GM21529 (cell line): ENCODE measurements around the gene RIIAD1.
"Not testable (repeated sequence)": the region's sequence is repeated elsewhere in the genome, so short reads cannot be mapped to it uniquely, and the experiment has no call there.

Experiments used
- ATAC-seq: cut with Tn5 transposase; IDR thresholded peaks from one replicate; pipeline ENCODE4 v1.9.1; 2021; ENCODE audit not compliant: unreplicated experiment

The RIIAD1 gene

DNA sequence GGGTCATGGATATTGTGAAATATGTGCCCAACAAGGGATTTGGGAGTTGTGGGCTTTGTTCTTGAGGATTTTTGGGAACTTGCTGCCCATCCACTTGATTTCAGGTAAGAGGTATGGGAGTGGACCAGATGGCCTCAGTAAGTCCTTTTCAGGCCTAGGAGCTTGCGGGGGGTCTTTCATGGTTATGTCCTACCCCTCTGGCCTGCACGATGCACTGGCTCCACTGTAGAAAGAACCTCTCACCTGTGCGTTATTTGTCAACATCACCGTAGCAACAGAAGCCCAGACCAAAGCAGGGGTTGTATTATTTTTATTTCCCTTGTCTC, 8.6 kb downstream of the RIIAD1 start:
- no peak for ATAC-seq

DNA sequence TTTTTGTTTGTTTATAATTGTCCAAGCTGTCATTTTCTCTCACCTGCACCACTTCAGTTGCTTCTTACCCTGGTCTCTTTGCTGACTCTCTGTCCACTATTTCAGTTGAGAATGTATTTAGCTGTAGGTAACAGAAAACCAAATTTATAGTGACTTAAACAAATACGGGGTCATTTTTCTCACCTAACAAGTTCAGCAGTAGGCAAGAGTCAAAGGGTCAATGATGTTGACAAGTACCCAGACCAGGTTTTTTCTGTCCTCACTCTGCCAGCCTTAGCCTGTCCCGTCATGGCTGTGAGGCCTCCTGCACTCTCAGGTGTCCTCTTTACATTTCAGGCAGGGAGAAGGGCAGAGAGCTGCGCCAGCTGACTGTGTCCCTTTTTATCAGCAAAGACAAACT, 11.8 kb downstream of the RIIAD1 start:
- no peak for ATAC-seq

DNA sequence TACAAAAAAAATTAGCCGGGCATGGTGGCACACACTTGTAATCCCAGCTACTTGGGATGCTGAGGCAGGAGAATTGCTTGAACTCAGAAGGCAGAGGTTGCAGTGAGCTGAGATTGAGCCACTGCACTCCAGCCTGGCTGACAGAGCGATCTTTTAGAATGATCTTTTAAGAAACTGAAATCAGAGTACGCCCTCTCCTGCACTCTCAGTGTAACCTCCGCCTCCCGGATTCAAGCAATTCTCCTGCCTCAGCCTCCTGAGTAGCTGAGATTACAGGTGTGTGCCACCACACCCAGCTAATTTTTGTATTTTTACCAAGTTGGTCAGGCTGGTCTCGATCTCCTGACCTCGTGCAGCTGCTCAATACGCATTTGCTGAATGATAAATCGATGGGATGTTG, 12.7 kb downstream of the RIIAD1 start:
- not testable (repeated sequence) for ATAC-seq

DNA sequence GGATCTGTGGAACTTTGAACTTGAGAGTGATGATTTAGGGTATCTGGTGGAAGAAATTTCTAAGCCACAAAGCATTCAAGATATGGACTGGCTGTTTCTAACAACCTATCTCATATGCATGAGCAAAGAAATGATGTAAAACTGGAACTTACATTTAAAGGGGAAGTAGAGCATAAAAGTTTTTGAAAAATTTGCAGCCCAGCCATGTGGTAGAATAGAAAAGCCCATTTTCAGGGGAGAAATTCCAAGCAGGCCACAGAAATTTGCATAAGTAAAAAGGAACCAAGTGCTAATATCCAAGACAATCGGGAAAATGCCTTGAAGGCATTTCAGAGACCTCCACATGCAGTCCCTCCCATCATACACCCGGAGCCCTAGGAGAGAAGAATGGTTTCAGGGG, 15.7 kb downstream of the RIIAD1 start:
- ATAC-seq, result no peak

DNA sequence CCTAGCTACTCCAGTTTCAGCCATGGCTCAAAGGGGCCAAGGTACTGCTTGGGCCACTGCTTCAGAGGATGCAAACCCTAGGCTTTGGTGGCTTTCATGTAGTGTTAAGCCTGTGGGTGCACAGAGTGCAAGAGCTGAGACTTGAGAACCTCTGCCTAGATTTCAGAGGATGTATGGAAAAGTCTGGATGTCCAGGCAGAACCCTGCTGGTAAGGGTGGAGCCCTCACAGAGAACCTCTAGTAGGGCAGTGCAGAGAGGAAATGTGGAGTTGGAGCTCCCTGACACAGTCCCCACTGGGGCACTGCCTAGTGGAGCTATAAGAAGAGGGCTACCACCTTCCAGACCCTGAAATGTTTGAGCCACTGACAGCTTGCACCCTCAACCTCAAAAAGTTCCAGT, 16.2 kb downstream of the RIIAD1 start:
- no peak for ATAC-seq

DNA sequence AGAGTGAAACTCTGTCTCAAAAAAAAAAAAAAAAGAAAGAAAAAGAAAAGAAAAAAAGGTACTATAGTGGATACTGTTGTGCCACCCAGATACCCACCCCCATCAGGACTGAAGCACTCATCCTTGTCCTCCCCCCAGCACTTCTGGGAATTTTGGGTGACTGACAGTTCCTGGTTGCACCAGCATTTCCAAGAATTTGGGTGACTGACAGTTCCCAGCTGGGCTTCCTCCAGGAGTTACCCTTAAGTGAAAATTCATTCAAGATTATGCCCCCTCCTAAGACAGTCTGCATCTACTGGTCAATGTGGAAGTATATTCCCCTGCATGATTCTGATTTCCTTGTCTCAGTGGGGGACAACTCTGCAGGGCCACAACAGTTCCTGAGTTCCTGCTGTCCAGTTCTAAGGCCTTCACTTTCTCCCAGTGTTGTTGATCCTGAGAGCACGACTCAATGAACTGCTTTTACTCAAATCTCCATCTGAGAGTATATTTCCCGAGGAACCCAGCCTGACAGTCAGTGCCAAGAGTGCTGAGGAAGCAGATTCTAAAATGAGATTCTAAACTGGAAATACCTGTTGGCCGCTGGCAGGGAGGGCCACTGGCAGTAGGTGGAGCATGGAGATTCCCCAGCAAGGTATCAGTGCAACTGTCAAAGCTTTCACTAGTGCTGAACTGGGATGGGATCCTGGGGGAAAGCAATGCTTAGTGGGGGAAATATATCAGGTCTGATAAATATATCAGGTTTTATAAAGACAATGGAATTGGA, 18.5 kb downstream of the RIIAD1 start:
- no peak for ATAC-seq

DNA sequence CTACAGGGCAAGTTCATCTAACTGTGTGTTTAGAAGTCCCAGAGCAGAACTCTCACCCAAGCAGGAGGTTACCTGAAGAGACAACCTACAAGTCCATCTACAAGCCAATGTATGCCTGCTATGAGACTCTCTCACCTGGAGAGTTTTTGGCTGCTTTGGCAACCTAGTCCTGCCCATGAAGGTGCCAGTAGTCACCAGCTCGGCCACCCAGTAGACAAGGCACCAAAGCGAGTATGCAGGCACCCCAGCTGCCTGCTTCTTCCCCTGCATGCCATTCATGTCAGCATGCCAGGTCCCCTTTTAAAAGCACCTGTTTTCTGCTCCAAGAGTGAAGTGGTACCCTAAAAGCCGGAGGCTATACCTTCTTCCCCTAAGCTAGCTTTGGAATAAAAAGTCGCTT, 20.2 kb downstream of the RIIAD1 start:
- no peak for ATAC-seq

DNA sequence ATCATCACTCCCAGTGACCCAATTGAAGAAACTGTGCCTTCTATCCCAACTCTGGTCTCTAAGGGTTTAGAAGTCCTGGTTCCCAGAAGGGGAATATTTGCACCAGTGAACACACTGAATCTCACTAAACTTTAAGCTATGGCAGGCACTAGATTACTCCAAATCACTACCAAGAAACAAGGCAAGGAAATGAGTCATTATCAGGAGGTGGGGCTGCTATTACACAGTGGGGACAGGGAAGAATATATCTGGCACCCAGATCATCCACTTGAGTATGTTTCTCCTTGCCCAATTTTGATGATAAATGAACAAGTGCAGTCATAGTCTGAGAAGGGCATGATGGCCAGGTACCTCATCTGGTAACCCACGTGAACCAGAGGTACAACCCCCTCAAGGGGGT, 35.0 kb downstream of the RIIAD1 start:
- no peak for ATAC-seq

DNA sequence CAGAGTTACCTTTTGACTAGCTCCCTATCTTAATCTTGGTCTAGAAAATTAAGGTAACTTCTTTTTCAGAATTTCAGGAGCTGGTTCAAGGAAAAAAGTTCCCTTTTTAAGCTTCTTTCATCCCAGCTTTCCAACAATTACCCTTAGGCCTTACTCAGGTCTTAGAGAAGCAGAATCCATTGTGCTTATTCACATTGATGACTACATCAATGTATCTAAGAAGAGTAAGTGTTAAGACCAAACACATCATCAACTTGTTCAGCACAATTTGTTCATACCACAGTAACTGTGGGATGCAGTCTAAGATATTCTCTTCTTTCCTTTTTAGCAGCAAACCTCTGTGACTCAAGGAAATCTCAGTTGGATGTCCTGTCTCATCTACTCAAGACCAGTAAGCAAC, 37.9 kb downstream of the RIIAD1 start:
- no peak for ATAC-seq

DNA sequence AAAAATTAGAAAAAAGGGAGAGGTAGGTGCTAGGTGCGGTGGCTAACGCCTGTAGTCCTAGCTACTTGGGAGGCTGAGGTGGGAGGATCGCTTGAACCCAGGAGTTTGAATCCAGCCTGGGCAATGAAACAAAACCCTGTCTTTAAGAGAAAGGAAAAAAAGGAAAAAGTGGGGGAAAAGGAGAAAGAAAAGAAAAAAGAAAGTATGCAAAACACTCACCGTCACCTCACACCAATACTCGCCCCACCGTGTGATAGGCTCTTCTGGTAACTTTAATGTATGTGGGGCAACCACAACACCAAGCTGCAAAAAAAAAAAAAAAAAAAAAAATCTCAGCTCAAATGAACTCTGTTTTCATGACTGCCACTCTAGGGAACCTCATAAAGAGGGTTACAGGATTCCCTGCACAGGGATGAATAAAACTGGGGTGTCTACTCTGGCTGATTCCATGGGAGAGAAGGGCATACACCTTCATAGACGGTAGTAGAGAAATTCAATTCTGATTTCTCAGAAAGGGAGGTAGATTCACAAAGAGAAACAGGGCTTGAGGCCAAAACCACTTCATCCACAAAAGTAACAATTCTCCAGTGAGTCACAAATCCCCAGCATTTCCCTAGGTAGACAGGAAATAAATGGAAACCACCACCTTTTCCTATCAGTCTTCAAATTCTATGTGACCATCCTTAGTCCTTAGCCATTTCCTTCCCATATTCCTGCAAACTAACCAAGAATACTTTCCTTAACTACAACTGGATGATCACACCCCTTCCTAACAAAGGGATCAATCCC, 39.5 kb downstream of the RIIAD1 start:
- no peak for ATAC-seq

DNA sequence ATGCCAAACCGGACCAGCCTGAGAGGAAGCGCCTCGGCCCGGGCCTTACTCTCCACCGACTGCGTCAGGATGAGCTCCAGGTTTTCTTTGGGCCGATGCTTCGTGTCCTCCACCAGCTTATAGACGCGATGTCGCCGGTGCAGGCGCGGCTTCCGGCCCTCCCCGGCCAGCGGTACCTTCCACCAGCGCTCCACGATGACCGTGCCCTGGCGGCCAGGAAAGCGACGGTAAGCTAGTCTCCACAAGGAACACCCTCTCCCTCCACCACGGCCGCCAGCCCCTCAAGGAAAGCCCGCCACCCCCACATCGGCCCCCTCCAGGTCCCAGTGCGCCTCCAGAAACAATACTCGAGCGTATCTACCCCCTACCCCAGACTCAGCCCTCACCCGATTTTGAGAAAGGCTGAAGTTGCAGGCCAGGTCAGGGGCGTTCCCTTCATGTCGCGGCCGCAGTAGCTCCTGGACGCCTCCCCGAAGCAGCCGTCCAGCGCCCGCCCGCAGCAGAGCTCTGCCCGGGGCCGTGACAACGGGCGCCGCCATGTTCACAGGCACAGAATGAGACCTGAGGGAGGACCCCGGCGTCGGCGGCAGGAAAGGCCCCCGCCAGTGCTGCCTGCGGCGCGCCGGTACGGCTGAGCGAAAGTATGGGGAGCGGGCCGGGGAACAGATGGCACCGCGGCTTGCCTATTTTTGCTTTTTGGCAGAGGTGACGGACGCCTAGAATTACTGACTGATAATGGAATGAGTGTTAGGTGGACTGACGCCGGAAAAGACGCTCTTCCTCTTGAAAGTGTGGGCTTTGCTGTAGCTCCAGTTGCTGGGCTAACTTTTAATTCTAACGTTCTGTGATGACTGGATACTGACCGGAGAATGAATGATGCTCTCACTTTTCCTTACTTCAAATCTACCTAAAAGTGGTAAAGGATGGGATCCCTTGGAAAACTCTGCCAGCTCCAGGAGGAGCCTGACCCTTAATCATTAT, 41.9 kb downstream of the RIIAD1 start, which contains the start of gene MRPL9:
TSS of gene MRPL9 (minus strand) at position 556 of the 981 bp plus-strand sequence. CDS start at position 539, 17 bp downstream.
- peak; percentile 95 for ATAC-seq

DNA sequence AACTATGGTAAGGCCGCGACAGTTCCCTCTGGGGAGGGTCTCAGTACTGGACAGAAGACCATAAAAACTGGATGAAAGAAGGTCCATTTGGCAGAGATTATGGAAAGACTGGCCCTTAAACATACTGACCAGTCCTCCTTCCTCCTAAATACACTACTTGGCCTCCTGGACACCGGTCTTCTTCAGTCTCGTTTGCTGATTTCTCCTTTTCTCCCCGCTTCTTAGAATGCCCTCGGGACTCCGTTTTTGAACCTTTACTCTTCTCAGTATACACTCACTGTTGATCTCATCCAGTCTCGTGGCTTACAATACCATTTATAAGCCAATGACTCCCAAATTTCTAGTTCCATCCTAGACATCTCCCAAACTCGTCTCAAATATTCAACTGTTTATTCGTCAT, 42.7 kb downstream of the RIIAD1 start:
- ATAC-seq, result no peak

DNA sequence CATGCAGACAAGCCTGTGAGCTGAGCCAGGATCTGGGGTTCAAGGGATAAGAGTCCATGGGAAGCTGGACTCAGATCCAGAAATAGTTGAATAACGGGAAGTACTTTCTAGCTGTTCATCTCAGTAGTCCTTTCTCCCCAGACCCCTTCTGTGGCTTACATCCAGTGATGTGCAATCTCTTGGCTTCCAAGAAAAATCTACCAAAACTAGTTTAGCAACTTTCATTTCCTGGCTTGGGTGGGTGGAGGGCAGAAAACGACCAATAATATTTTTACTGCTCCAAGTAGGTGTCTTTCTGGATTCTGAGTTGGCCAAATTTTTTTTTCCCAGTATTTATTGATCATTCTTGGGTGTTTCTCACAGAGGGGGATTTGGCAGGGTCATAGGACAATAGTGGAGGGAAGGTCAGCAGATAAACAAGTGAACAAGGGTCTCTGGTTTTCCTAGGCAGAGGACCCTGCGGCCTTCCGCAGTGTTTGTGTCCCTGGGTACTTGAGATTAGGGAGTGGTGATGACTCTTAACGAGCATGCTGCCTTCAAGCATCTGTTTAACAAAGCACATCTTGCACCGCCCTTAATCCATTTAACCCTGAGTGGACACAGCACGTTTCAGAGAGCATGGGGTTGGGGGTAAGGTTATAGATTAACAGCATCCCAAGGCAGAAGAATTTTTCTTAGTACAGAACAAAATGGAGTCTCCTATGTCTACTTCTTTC, 47.2 kb downstream of the RIIAD1 start:
- not testable (repeated sequence) for ATAC-seq

DNA sequence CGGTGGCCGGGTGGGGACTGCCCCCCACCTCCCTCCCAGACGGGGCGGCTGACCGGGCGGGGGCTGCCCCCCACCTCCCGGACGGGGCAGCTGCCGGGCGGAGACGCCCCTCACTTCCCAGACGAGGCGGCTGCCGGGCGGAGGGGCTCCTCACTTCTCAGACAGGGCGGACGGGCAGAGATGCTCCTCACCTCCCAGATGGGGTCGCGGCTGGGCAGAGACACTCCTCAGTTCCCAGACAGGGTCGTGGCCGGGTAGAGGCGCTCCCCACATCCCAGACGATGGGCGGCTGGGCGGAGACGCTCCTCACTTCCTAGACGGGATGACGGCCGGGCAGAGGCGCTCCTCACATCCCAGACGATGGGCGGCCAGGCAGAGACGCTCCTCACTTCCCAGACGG, 47.9 kb downstream of the RIIAD1 start:
- ATAC-seq, result not testable (repeated sequence)

DNA sequence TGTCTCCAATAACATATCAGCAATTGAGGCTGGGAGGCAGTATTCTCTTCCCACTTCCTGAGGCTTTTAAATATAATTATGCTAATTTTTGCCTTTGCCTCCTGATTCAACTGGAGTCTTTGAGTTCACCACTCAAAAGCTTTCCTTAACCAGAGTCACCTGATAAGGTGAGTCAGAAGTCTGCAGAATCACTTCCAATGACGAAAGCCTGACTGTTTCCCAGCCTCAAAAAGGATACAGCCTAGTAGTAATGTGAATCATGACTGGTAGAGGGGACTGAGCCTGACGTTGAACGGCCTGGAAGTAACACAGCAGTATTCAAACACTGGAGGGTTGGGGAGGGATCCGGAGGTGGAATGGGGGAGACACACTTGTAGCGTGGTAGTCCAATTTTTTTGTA, 52.4 kb downstream of the RIIAD1 start:
- no peak for ATAC-seq

DNA sequence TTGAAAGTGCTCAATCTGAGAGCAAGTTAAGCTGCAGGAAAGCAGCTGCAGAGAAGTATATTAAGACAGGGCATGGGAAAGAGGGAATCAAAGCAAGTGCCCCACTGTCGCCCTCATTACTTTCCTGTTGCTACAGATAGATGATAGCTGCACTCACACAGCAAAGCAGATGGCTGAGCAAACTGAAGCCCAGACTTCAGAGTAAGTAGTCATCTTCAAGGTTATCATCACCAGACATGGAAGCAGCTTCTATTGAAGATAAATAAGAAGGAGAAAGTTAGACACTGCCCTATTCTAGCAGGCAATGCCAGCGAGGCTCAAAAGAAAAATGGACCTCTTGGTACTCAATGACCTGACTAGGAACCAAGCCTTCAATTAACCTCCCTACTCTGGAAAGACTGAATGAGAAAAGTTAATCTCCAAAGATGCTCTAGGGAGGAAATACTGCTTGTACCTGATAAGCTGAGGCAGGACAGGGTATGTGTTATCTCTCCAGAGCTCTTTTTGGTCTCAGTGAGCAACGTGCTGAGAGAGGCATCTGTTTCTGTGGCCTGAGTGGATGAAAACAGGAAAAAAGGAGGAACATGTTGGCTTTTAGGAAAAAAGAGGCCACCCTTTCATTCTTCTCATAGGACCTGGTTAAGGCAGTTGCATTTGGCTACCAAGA, 53.1 kb downstream of the RIIAD1 start:
- no peak for ATAC-seq

DNA sequence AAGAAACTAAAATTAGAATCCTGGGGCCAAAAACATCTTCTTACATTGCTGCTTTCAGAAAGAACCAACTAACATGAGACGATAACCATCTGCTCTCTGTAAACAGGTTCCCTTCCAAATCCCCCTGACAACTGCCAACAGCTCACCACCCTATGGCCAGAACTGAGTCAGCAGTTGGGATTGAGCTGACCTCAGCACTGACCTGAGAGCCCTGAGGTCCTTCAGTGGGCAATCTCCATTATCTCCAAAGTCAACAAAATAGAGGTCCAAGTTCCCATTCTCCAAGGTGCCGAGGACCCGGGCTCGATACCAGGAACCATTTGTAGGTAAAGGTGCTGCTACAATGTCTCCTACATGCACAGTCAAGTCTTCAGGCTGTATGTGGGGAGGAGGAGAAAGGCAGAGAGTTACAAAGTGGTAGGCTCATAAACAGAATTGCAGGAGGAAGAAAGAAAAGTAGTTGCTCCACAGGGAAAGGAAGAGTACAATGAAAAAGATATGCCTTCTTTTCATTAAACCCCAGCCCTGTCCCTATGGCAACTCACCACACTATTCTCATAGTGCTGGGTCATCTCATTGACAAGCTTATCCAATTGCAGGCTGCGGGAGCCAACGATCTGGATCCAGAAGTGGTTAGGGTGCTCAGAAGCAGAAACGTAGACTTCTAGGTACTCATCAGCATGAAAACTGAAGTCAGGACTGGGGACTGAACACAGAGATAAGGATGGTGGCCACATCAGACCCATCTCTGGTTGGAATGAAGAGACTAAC, 54.8 kb downstream of the RIIAD1 start:
- ATAC-seq, result no peak

DNA sequence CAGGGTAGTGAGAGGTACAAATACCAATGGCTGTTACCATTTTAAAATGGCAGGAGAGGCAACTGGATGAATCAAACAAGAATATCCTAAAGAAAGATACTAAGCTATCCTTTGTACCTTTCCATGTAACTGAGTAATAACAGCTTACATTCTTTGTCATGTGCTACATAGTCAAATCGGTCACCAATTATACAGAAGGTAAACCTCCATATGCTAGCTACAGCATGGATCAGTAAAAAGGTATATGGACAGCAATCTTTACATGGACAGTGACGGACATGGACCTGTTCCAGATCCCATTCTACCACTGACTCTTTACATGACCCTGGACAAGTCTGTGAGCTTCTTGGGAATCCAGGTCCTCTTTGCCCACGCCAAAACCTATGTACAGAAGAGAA, 55.3 kb downstream of the RIIAD1 start:
- no peak for ATAC-seq

DNA sequence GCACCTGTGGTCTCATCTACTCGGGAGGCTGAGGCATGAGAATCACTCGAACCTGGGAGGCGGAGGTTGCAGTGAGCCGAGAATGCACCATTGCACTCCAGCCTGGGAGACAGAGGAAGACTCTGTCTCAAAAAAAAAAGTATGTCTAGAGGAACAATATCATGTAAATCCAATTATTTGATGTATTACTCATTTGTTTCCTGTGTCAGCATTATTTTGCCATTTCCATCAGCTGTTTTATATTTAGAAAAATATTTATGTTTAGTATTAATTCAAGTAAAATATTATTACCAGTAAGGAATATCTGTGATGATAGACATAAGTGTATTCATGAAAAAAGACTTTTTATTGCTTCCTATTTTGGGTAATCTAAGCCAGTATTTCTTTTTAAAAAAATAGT, 56.0 kb downstream of the RIIAD1 start:
- no peak for ATAC-seq
